ENCODE data around the gene C12orf50. TPM values are rescaled to one million over a fixed set of nuclear protein-coding genes. Genes with fewer than 3 reads are reported as not detected.

The C12orf50 gene
- total RNA-seq, 1 donor from 2014 or later: not detected

DNA sequence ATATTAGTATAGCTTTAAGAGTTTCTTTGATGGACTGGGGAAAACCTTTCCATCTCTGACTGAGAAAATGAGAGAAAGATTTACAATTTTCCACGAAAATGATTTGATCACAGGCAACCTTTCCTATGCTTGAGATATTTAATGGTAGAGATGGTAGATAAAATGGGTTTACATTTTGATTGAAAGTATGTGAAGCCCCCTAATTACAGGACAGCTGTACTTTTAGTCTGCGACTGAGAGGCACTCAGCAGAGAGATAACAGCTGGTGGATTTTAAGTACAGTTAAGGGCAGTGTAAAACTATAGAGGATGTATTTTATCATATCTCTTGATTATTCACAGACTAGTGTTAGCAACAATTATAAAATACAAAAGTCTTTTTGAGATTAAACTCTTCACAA, 40.7 kb downstream of the C12orf50 start:
- H3K27me3 Mint-ChIP-seq (ENCODE audit: insufficient read depth, low read depth): no peaks in the 10 kb centered on the region
- no peaks in the 10 kb centered on the region for H3K27me3 ChIP-seq
- no peak for TF ChIP-seq EZH2 (IDR thresholded peaks at IDR 0.05)
- no peak for TF ChIP-seq EZH2phosphoT487 (IDR thresholded peaks at IDR 0.05)
- TF ChIP-seq, protein P1, sequence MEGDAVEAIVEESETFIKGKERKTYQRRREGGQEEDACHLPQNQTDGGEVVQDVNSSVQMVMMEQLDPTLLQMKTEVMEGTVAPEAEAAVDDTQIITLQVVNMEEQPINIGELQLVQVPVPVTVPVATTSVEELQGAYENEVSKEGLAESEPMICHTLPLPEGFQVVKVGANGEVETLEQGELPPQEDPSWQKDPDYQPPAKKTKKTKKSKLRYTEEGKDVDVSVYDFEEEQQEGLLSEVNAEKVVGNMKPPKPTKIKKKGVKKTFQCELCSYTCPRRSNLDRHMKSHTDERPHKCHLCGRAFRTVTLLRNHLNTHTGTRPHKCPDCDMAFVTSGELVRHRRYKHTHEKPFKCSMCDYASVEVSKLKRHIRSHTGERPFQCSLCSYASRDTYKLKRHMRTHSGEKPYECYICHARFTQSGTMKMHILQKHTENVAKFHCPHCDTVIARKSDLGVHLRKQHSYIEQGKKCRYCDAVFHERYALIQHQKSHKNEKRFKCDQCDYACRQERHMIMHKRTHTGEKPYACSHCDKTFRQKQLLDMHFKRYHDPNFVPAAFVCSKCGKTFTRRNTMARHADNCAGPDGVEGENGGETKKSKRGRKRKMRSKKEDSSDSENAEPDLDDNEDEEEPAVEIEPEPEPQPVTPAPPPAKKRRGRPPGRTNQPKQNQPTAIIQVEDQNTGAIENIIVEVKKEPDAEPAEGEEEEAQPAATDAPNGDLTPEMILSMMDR (IDR thresholded peaks at IDR 0.05): no peak
- H3K4me1 ChIP-seq: no peaks in the 10 kb centered on the region
- no peaks in the 10 kb centered on the region for H3K9me3 Mint-ChIP-seq
- H3K4me1 Mint-ChIP-seq: no peaks in the 10 kb centered on the region
- H3K4me2 ChIP-seq: no peak overlapping the region
- H3K27ac ChIP-seq: no peak overlapping the region
- H3K36me3 Mint-ChIP-seq: no peaks in the 10 kb centered on the region
- no peaks in the 10 kb centered on the region for H3K9me3 ChIP-seq (ENCODE audit: low read depth)
- H4K20me1 ChIP-seq (ENCODE audit: low read depth): no peaks in the 10 kb centered on the region
- H3K79me2 ChIP-seq (ENCODE audit: low read depth): no peaks in the 10 kb centered on the region
- no peak overlapping the region for H3K9ac ChIP-seq
- no peaks in the 10 kb centered on the region for H3F3A ChIP-seq (ENCODE audit: low read depth)
- no peak overlapping the region for H3K27ac Mint-ChIP-seq
- no peaks in the 10 kb centered on the region for H3K36me3 ChIP-seq
- no peak overlapping the region for H2AFZ ChIP-seq (replicated peaks)
- no peak overlapping the region for H3K4me3 ChIP-seq
- no peak overlapping the region for H3K4me3 Mint-ChIP-seq
- no peak for DNase-seq (ENCODE audit: low spot score)

DNA sequence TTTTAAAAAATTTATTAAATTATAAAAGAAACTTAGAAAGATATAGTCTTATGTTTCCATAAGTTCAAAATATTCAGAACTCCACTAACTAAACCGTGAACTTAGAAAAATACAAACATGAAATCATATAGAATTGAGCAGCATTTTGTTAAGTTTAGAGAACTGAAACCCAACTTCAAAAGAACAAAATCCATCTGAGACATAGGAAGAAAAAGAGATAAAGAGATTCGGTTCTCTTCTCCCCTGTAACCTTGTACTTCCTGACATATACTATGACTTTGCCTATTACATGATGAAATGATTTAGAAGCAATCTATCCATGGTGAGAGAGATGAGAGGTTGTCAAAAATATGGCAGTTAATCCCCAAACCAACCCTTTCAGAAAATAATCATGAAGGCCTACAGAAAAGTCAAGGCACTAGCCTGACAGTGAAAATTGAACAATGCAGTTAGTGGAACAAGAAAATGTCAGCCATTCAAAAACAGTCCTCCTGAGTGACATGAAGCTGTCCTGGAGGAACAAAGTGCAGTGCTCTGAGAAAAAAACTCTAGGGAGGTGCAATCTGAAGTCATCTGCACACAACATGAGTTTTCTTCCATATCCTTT, 44.0 kb downstream of the C12orf50 start:
- H3K36me3 Mint-ChIP-seq: no peaks in the 10 kb centered on the region
- Histone ChIP-seq H3K4me1 (no peaks in the 10 kb centered on the region), H3K27me3 (no peaks in the 10 kb centered on the region), H3K9me3 (ENCODE audit: low read depth) (no peaks in the 10 kb centered on the region), H2AFZ (replicated peaks) (no peak overlapping the region), H4K20me1 (ENCODE audit: low read depth) (no peaks in the 10 kb centered on the region), H3K4me3 (no peak overlapping the region), H3K79me2 (ENCODE audit: low read depth) (no peaks in the 10 kb centered on the region), H3K9ac (no peak overlapping the region), H3K4me2 (no peak overlapping the region), H3F3A (ENCODE audit: low read depth) (no peaks in the 10 kb centered on the region), H3K27ac (no peak overlapping the region), H3K36me3 (no peaks in the 10 kb centered on the region)
- H3K9me3 Mint-ChIP-seq: no peaks in the 10 kb centered on the region
- no peaks in the 10 kb centered on the region for H3K27me3 Mint-ChIP-seq (ENCODE audit: insufficient read depth, low read depth)
- no peak overlapping the region for H3K27ac Mint-ChIP-seq
- no peaks in the 10 kb centered on the region for H3K4me1 Mint-ChIP-seq
- no peak for DNase-seq (ENCODE audit: low spot score)
- TF ChIP-seq, protein P1 (IDR thresholded peaks at IDR 0.05): no peak
- TF ChIP-seq EZH2 (IDR thresholded peaks at IDR 0.05): no peak
- no peak for TF ChIP-seq EZH2phosphoT487 (IDR thresholded peaks at IDR 0.05)
- H3K4me3 Mint-ChIP-seq: no peak overlapping the region

DNA sequence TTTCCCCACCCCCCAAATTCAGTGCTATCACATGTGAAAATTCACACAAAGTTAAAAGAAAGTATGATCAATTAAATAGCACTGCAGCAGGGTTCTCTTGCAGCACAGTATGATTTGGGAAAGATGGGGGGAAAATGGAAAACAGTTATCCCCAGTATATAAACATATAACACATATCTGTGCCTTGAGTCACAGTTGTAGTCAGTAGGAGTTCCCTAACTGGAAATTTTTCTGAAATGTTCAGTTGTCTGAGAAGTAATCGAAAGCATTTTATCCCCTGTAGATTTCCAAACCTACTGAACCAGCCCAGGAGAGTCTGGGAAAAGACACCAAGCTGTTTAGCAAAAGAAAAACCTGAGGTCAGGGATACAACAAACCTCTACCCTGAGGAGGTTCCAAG, 47.0 kb downstream of the C12orf50 start:
- Histone ChIP-seq H3K4me3 (no peak overlapping the region), H3K4me2 (no peak overlapping the region), H3K36me3 (no peaks in the 10 kb centered on the region), H3K79me2 (ENCODE audit: low read depth) (no peaks in the 10 kb centered on the region), H3K9ac (no peak overlapping the region), H2AFZ (replicated peaks) (no peak overlapping the region), H3F3A (ENCODE audit: low read depth) (no peaks in the 10 kb centered on the region), H3K9me3 (ENCODE audit: low read depth) (no peaks in the 10 kb centered on the region), H3K27ac (no peak overlapping the region), H3K4me1 (no peaks in the 10 kb centered on the region), H3K27me3 (no peaks in the 10 kb centered on the region), H4K20me1 (ENCODE audit: low read depth) (no peaks in the 10 kb centered on the region)
- no peak overlapping the region for H3K27ac Mint-ChIP-seq
- no peaks in the 10 kb centered on the region for H3K4me1 Mint-ChIP-seq
- DNase-seq (ENCODE audit: low spot score): no peak
- no peak for TF ChIP-seq EZH2 (IDR thresholded peaks at IDR 0.05)
- no peak for TF ChIP-seq EZH2phosphoT487 (IDR thresholded peaks at IDR 0.05)
- TF ChIP-seq, protein P1 (IDR thresholded peaks at IDR 0.05): no peak
- H3K27me3 Mint-ChIP-seq (ENCODE audit: insufficient read depth, low read depth): no peaks in the 10 kb centered on the region
- H3K36me3 Mint-ChIP-seq: no peaks in the 10 kb centered on the region
- H3K9me3 Mint-ChIP-seq: no peaks in the 10 kb centered on the region
- H3K4me3 Mint-ChIP-seq: no peak overlapping the region

Measured in neural progenitor cell (in vitro differentiated cells).